ENCODE measurements around the gene CLIC6. TPM values are rescaled to one million over a fixed set of nuclear protein-coding genes. Genes with fewer than 3 reads are reported as not detected.

The CLIC6 gene
- total and polyA plus RNA-seq, 7 experiments from 2014 or later, result 0.12 to 0.56 (median 0.22) TPM; not detected in 2

DNA sequence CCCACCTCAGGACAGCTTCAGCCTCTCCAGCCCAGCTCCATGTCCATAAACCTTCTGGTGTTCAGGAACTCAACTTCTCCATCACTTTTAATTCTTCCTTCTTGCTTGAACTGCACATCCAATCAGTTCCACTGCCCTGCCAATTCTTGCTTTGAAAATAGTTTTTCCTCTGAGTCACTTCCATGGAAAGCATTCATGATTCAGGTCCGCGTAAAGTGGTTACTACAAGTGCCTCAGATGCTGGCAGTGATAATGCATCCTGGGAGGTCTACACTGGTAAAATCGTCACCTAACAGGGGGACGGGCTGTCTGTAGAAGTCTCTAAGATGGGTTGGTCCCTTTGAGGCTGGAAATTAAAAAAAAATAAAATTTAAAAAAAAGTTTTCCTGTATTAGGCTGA lies 27.9 kb upstream of the CLIC6 start:
- peaks cover 0 to 4% of the 10 kb centered on the region in 2 donors for H3K4me1 ChIP-seq (ENCODE audit: control insufficient read depth in 2 of 2, insufficient read depth in 2 of 2, low read length in 2 of 2)
- Mint-ChIP-seq H3K36me3 (peaks cover 0 to 12% (median 3%) of the 10 kb centered on the region in 5 donors), H3K4me3 (peak overlapping the region in 9 of 10 donors; percentile 28 to 78 (median 67)), H3K27ac (peak overlapping the region in 3 of 9 donors; percentile 6 to 90 (median 37)), H3K9me3 (peaks cover 0 to 14% (median 0%) of the 10 kb centered on the region in 11 donors), H3K4me1 (peaks cover 11 to 42% (median 14%) of the 10 kb centered on the region in 7 donors), H3K27me3 (peaks cover 0 to 4% (median 0%) of the 10 kb centered on the region in 5 donors)
- H3K9me3 ChIP-seq (ENCODE audit: control insufficient read depth in 2 of 3, low read length in 3 of 3), result no peaks in the 10 kb centered on the region
- CTCF ChIA-PET, result interaction anchor here (1.7 kb wide), 1 partner anchor 9 kb away, joined by 8 read pairs; no protein-coding TSS in a partner anchor
- no peak for DNase-seq
- no peak overlapping the region for H3K27ac ChIP-seq (ENCODE audit: low read depth, low read length)
- H3K36me3 ChIP-seq (ENCODE audit: control insufficient read depth in 2 of 3, insufficient read depth in 3 of 3, low read length in 3 of 3), result no peaks in the 10 kb centered on the region
- no peak overlapping the region for H3K4me3 ChIP-seq (ENCODE audit: low read length)
- ATAC-seq, result no peak
- H3K27me3 ChIP-seq (ENCODE audit: control insufficient read depth in 2 of 2, insufficient read depth in 2 of 2, low read length in 2 of 2), result no peaks in the 10 kb centered on the region
- POLR2A ChIA-PET, result no interaction called here
- intact Hi-C loops (cut with micrococcal nuclease), result no loop called here

DNA sequence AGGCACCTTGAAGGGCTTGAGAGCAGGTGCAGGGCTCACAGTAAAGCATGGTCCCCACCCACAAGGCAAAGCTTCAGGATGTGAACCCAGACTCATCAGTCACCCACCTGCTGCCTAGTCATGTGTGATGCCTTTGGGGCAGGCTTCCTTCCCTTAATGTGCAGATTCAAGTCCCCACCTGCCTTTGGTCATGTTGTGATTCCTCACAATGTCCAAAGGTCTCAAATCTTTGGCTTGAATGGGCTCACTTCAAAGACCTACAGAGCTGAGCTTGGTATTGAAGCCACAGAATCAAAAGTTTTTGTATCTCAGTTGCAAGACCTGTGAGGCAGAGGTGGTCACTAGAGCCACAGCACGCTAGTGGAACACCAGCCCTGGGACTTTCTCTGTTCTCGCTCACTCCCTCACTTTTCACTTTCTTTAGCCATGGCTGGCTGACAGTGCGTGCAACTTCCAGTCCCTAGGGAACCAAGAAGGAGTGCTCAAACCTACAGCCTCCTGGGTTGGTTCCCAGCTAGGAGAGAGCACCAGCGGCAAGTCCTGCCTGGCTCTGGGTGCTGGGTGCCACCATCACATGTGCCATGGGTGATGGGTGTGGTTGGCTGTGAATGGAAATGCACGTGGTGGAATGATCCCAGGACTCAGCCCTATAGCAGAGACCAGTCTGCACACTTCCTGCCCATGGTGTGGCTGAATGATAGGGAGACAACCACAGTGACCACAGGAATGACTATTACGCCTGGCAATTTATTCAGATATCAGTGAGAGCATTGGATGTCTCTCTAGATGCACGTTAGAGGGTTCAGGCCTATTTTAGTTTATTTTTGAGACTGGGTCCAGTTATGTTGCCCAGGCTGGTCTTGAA lies 26.4 kb upstream of the CLIC6 start:
- POLR2A ChIA-PET, result no interaction called here
- H3K27me3 ChIP-seq (ENCODE audit: control insufficient read depth in 2 of 2, insufficient read depth in 2 of 2, low read length in 2 of 2), result no peaks in the 10 kb centered on the region
- no peak for DNase-seq
- peaks cover 11 to 40% (median 14%) of the 10 kb centered on the region in 7 donors for H3K4me1 Mint-ChIP-seq
- H3K27ac ChIP-seq (ENCODE audit: low read depth, low read length), result no peak overlapping the region
- no peak for ATAC-seq
- intact Hi-C loops (cut with micrococcal nuclease), result no loop called here
- peaks cover 0 to 12% (median 3%) of the 10 kb centered on the region in 5 donors for H3K36me3 Mint-ChIP-seq
- H3K27me3 Mint-ChIP-seq, result peaks cover 0 to 3% (median 0%) of the 10 kb centered on the region in 5 donors
- H3K9me3 ChIP-seq (ENCODE audit: control insufficient read depth in 2 of 3, low read length in 3 of 3), result no peaks in the 10 kb centered on the region
- CTCF ChIA-PET, result no interaction called here
- no peaks in the 10 kb centered on the region for H3K36me3 ChIP-seq (ENCODE audit: control insufficient read depth in 2 of 3, insufficient read depth in 3 of 3, low read length in 3 of 3)
- H3K9me3 Mint-ChIP-seq, result peaks cover 0 to 12% (median 0%) of the 10 kb centered on the region in 11 donors
- no peak overlapping the region for H3K4me3 ChIP-seq (ENCODE audit: low read length)
- H3K4me3 Mint-ChIP-seq, result no peak overlapping the region
- peaks cover 0 to 4% of the 10 kb centered on the region in 2 donors for H3K4me1 ChIP-seq (ENCODE audit: control insufficient read depth in 2 of 2, insufficient read depth in 2 of 2, low read length in 2 of 2)
- H3K27ac Mint-ChIP-seq, result no peak overlapping the region

DNA sequence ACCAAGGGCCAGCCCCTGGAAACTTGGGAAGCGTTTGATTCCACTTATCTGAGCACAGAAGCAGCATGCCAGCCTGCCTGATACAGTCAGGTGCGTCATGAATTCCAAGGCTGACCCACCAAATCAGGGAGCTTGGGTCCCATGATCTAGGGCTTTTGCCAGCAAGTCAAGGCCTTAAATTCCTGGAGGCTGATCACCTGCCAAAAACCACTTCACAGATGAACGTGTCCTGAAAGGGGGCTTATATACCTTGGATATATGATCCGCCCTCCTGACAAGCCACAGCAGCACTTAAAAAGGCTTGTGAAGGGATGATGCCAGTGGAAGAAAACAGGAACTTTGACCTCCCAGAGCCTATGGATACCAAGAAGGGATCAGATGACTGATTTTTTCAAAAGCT lies 24.0 kb upstream of the CLIC6 start:
- Histone ChIP-seq H3K27me3 (ENCODE audit: control insufficient read depth in 2 of 2, insufficient read depth in 2 of 2, low read length in 2 of 2) (no peaks in the 10 kb centered on the region), H3K4me1 (ENCODE audit: control insufficient read depth in 2 of 2, insufficient read depth in 2 of 2, low read length in 2 of 2) (peaks cover 0 to 4% of the 10 kb centered on the region in 2 donors), H3K27ac (ENCODE audit: low read depth, low read length) (no peak overlapping the region), H3K36me3 (ENCODE audit: control insufficient read depth in 2 of 3, insufficient read depth in 3 of 3, low read length in 3 of 3) (no peaks in the 10 kb centered on the region), H3K4me3 (ENCODE audit: low read length) (no peak overlapping the region), H3K9me3 (ENCODE audit: control insufficient read depth in 2 of 3, low read length in 3 of 3) (no peaks in the 10 kb centered on the region)
- peaks cover 0 to 5% (median 0%) of the 10 kb centered on the region in 11 donors for H3K9me3 Mint-ChIP-seq
- ATAC-seq (no peak), DNase-seq (no peak)
- intact Hi-C loops (cut with micrococcal nuclease), result no loop called here
- no peak overlapping the region for H3K27ac Mint-ChIP-seq
- ChIA-PET CTCF (no interaction called here), POLR2A (no interaction called here)
- H3K27me3 Mint-ChIP-seq, result peaks cover 6 to 15% (median 8%) of the 10 kb centered on the region in 5 donors
- H3K36me3 Mint-ChIP-seq, result peaks cover 0 to 9% (median 0%) of the 10 kb centered on the region in 5 donors
- no peak overlapping the region for H3K4me3 Mint-ChIP-seq
- peaks cover 7 to 29% (median 12%) of the 10 kb centered on the region in 7 donors for H3K4me1 Mint-ChIP-seq

DNA sequence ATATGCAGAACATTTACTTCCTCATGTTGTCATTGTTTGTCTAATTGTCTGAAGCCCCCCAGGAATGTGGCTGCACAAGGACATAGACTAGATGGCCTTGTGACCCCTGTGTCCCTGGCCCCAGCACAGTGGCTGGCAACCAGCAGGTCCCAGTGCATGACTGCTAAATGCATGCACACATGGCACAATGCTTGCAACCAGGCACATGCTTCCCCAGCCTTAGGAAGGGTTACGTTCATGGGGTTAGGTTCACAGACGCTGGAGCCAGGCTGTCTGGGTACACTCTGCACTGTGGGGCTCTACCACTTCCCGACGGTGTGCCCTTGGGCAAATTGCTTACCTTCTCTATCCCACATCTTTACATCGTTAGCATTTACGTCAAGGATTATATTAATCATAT lies 21.2 kb upstream of the CLIC6 start:
- DNase-seq, result no peak
- POLR2A ChIA-PET, result no interaction called here
- Mint-ChIP-seq H3K36me3 (peaks cover 0 to 5% (median 0%) of the 10 kb centered on the region in 5 donors), H3K27me3 (peaks cover 7 to 26% (median 17%) of the 10 kb centered on the region in 5 donors), H3K4me3 (peak overlapping the region in 1 of 10 donors; percentile 5), H3K9me3 (peaks cover 0 to 25% (median 6%) of the 10 kb centered on the region in 11 donors), H3K4me1 (peaks cover 0 to 8% (median 0%) of the 10 kb centered on the region in 7 donors), H3K27ac (no peak overlapping the region)
- CTCF ChIA-PET, result no interaction called here
- intact Hi-C loops (cut with micrococcal nuclease), result no loop called here
- Histone ChIP-seq H3K9me3 (ENCODE audit: control insufficient read depth in 2 of 3, low read length in 3 of 3) (peaks cover 0 to 9% (median 0%) of the 10 kb centered on the region in 3 experiments), H3K27me3 (ENCODE audit: control insufficient read depth in 2 of 2, insufficient read depth in 2 of 2, low read length in 2 of 2) (no peaks in the 10 kb centered on the region), H3K4me1 (ENCODE audit: control insufficient read depth in 2 of 2, insufficient read depth in 2 of 2, low read length in 2 of 2) (no peaks in the 10 kb centered on the region), H3K27ac (ENCODE audit: low read depth, low read length) (no peak overlapping the region), H3K36me3 (ENCODE audit: control insufficient read depth in 2 of 3, insufficient read depth in 3 of 3, low read length in 3 of 3) (no peaks in the 10 kb centered on the region), H3K4me3 (ENCODE audit: low read length) (no peak overlapping the region)
- no peak for ATAC-seq

DNA sequence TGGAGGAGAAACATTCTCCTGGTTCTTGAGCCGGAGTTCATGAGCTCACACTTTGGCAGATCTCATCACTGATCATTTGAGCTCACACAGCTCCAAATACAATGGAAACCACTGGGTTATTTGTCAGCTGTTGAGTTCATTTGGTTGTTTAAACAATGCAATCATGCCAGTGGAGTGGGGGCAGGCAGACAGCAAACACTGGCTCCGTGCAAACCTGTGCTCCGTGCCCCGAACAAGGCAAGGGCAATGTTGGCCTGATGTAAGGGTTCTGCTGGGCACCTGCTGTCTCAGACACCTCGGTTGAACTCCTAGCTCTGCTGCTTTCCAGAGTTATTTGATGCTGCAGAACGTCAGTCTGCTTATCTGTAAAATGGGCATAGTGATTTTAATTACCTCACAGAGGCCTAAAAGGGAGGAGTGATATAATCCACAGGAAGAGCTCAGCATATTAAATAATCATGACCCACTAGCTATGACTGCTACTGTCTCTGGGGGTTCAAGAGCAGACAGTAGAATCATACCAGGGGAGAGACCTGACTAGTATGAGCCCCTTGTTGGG lies 20.0 kb upstream of the CLIC6 start:
- ChIA-PET POLR2A (no interaction called here), CTCF (interaction anchor here (0.6 kb wide), 1 partner anchor 136 kb away, joined by 4 read pairs; no protein-coding TSS in a partner anchor)
- DNase-seq (no peak), ATAC-seq (no peak)
- H3K4me1 Mint-ChIP-seq, result peaks cover 0 to 2% (median 0%) of the 10 kb centered on the region in 7 donors
- H3K27ac Mint-ChIP-seq, result no peak overlapping the region
- H3K27me3 Mint-ChIP-seq, result peaks cover 19 to 29% (median 27%) of the 10 kb centered on the region in 5 donors
- Histone ChIP-seq H3K4me1 (ENCODE audit: control insufficient read depth in 2 of 2, insufficient read depth in 2 of 2, low read length in 2 of 2) (no peaks in the 10 kb centered on the region), H3K27ac (ENCODE audit: low read depth, low read length) (no peak overlapping the region), H3K36me3 (ENCODE audit: control insufficient read depth in 2 of 3, insufficient read depth in 3 of 3, low read length in 3 of 3) (no peaks in the 10 kb centered on the region), H3K4me3 (ENCODE audit: low read length) (no peak overlapping the region), H3K9me3 (ENCODE audit: control insufficient read depth in 2 of 3, low read length in 3 of 3) (peaks cover 0 to 9% (median 0%) of the 10 kb centered on the region in 3 experiments), H3K27me3 (ENCODE audit: control insufficient read depth in 2 of 2, insufficient read depth in 2 of 2, low read length in 2 of 2) (no peaks in the 10 kb centered on the region)
- H3K4me3 Mint-ChIP-seq, result no peak overlapping the region
- peaks cover 0 to 8% (median 0%) of the 10 kb centered on the region in 5 donors for H3K36me3 Mint-ChIP-seq
- H3K9me3 Mint-ChIP-seq, result peaks cover 3 to 36% (median 8%) of the 10 kb centered on the region in 11 donors
- intact Hi-C loops (cut with micrococcal nuclease), result no loop called here

DNA sequence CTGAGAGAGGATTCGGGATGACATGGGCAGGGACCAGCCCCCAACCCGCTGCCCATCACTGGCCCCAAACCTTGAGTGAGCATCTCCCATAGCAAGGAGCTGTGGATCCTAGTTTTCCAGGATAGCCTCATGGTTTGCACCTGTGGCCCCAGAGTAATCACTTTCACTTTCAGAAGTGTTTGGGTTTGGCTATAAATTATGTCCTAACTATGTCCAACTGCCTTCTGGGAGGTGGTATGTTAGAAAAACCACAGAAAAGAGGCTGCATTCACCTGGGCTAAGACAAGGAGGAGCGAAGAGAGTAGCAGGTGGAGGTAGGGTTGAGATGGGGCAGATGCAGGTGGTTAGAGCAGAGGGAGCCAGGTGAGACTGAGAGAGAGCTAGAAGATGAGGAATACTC lies 19.4 kb upstream of the CLIC6 start:
- peaks cover 0 to 2% (median 0%) of the 10 kb centered on the region in 7 donors for H3K4me1 Mint-ChIP-seq
- H3K27ac ChIP-seq (ENCODE audit: low read depth, low read length), result no peak overlapping the region
- no peaks in the 10 kb centered on the region for H3K4me1 ChIP-seq (ENCODE audit: control insufficient read depth in 2 of 2, insufficient read depth in 2 of 2, low read length in 2 of 2)
- no peak overlapping the region for H3K4me3 ChIP-seq (ENCODE audit: low read length)
- peaks cover 21 to 31% (median 29%) of the 10 kb centered on the region in 5 donors for H3K27me3 Mint-ChIP-seq
- ATAC-seq, result no peak
- H3K36me3 ChIP-seq (ENCODE audit: control insufficient read depth in 2 of 3, insufficient read depth in 3 of 3, low read length in 3 of 3), result no peaks in the 10 kb centered on the region
- H3K9me3 ChIP-seq (ENCODE audit: control insufficient read depth in 2 of 3, low read length in 3 of 3), result peaks cover 0 to 9% (median 0%) of the 10 kb centered on the region in 3 experiments
- no peaks in the 10 kb centered on the region for H3K27me3 ChIP-seq (ENCODE audit: control insufficient read depth in 2 of 2, insufficient read depth in 2 of 2, low read length in 2 of 2)
- H3K4me3 Mint-ChIP-seq, result peak overlapping the region in 1 of 10 donors; percentile 6
- peaks cover 0 to 8% (median 0%) of the 10 kb centered on the region in 5 donors for H3K36me3 Mint-ChIP-seq
- intact Hi-C loops (cut with micrococcal nuclease), result no loop called here
- ChIA-PET POLR2A (no interaction called here), CTCF (interaction anchor here (0.6 kb wide), 1 partner anchor 135 kb away, joined by 4 read pairs; no protein-coding TSS in a partner anchor)
- peaks cover 3 to 37% (median 8%) of the 10 kb centered on the region in 11 donors for H3K9me3 Mint-ChIP-seq
- DNase-seq, result no peak
- H3K27ac Mint-ChIP-seq, result no peak overlapping the region

All from naive thymus-derived CD4-positive, alpha-beta T cell (primary cell).